ENCODE data around the gene ZC3H18. TPM values are rescaled to one million over a fixed set of nuclear protein-coding genes. Genes with fewer than 3 reads are reported as not detected.

Gene ZC3H18
- total RNA-seq, 4 donors from 2014 or later, result 15.7 to 20.8 (median 20.3) TPM

DNA sequence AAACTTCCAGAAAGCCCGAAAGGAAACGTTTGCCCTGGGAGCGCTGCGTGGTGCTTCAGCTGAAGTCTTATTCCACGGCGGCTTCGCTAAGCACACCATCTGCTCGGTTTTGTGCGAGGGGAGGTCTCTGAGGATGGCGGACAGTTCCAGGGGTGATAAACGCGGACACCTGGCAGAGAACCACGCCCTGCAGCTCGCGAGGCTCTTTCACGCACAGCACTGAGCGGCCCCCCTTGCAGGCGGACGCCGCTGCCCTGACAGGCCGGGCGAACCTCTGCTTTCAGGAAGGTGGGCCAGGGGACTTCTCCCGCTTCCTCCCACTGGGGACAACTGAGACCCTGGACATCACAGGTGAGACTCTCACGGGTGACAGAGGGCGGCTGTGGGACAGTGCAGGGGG, 89.0 kb downstream of the ZC3H18 start:
- no peaks in the 10 kb centered on the region for H3K9me3 ChIP-seq
- H3K27ac ChIP-seq, result no peak overlapping the region
- peaks cover 13% of the 10 kb centered on the region for H3K36me3 ChIP-seq
- DNase-seq (ENCODE audit: low spot score in 2 of 2), result no peak
- WGBS, result 93% methylated on average over 17 of the region's 25 CpGs
- TF ChIP-seq EP300 (IDR thresholded peaks at IDR 0.05) (no peak), POLR2A (IDR thresholded peaks at IDR 0.05) (no peak), POLR2AphosphoS5 (IDR thresholded peaks at IDR 0.05) (no peak), CTCF (IDR thresholded peaks at IDR 0.05) (no peak)
- no peaks in the 10 kb centered on the region for H3K27me3 ChIP-seq
- no peak overlapping the region for H3K4me3 ChIP-seq
- H3K4me1 ChIP-seq, result peaks cover 23% of the 10 kb centered on the region

DNA sequence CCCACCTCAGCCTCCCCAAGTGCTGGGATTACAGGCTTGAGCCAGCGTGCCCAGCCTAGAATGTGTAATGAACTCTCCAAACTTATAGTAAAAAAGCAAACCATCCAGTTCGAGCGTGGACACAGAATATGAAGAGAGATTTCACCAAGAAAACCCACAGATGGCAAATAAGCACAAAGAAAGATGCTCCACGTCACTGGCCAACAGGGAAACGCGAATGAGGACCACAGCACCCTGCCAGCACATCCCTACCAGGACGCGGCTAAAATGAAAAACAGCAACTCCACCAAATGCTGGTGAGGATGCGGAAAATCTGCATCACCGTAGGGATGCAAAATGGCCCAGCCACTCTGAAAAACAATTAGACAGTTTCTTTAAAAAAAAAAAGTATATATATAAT, 91.3 kb downstream of the ZC3H18 start:
- no peak overlapping the region for H3K27ac ChIP-seq
- H3K36me3 ChIP-seq, result no peaks in the 10 kb centered on the region
- H3K27me3 ChIP-seq, result no peaks in the 10 kb centered on the region
- no peaks in the 10 kb centered on the region for H3K9me3 ChIP-seq
- 65% methylated on average over 10 of the region's 10 CpGs for WGBS
- H3K4me1 ChIP-seq, result peaks cover 23% of the 10 kb centered on the region
- TF ChIP-seq POLR2AphosphoS5 (IDR thresholded peaks at IDR 0.05), result no peak
- TF ChIP-seq POLR2A (IDR thresholded peaks at IDR 0.05), result no peak
- TF ChIP-seq CTCF (IDR thresholded peaks at IDR 0.05), result no peak
- TF ChIP-seq EP300 (IDR thresholded peaks at IDR 0.05), result no peak
- no peak for DNase-seq (ENCODE audit: low spot score in 2 of 2)
- H3K4me3 ChIP-seq, result no peak overlapping the region

- WGBS, result 3% methylated on average over 28 of the region's 49 CpGs
- no peaks in the 10 kb centered on the region for H3K9me3 ChIP-seq
- no peaks in the 10 kb centered on the region for H3K27me3 ChIP-seq
- TF ChIP-seq POLR2A (IDR thresholded peaks at IDR 0.05) (no peak), CTCF (IDR thresholded peaks at IDR 0.05) (no peak), POLR2AphosphoS5 (IDR thresholded peaks at IDR 0.05) (no peak)
- no peaks in the 10 kb centered on the region for H3K36me3 ChIP-seq
- no peak for DNase-seq (ENCODE audit: low spot score in 2 of 2)
- peaks cover 23% of the 10 kb centered on the region for H3K4me1 ChIP-seq
- peak overlapping the region; percentile 96 for H3K4me3 ChIP-seq
- H3K27ac ChIP-seq, result peak overlapping the region; percentile 75
Observed at GRCh38 chr16:88662222-88662842, 92.1 kb downstream of the ZC3H18 start.

GRCh38 chr16:88662843-88663606, 92.8 kb downstream of the ZC3H18 start, which contains the start of gene MVD:
Gene MVD, minus strand, starts transcription at chr16:88663091. Its CDS starts 11 bp downstream, at chr16:88663080.
- no peaks in the 10 kb centered on the region for H3K9me3 ChIP-seq
- no peaks in the 10 kb centered on the region for H3K27me3 ChIP-seq
- H3K27ac ChIP-seq, result peak within 1 kb of the TSS; percentile 75
- H3K4me1 ChIP-seq, result peaks cover 23% of the 10 kb centered on the region
- peak; percentile 97 to 99 for DNase-seq (ENCODE audit: low spot score in 2 of 2)
- no peaks in the 10 kb centered on the region for H3K36me3 ChIP-seq
- TF ChIP-seq POLR2A (IDR thresholded peaks at IDR 0.05) (peak; percentile 18 to 82), CTCF (IDR thresholded peaks at IDR 0.05) (no peak), POLR2AphosphoS5 (IDR thresholded peaks at IDR 0.05) (peak in 2 of 3 donors; percentile 22 to 57), EP300 (IDR thresholded peaks at IDR 0.05) (no peak)
- peak within 1 kb of the TSS; percentile 96 for H3K4me3 ChIP-seq
- 5% methylated on average over 7 of the region's 88 CpGs for WGBS

DNA sequence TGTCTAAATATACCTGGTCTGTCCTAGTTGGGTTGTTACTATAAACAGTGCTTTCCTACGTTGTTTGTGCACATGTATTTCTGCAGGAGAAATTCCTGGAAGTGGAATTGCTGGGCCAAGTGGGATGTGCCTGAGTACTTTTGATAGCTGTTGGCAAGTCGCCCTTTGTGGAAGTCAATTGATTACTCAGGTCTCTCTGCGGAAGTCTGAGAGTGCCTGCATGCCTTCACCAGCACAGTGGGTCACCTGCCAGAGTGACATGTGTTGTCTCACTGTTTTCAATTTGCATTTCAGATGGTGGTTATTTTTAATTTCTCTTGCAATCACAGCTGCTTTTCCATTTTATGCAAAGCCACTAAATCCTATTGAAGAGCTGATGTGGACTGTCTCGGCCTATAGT, 94.9 kb downstream of the ZC3H18 start:
- Histone ChIP-seq H3K36me3 (no peaks in the 10 kb centered on the region), H3K27me3 (no peaks in the 10 kb centered on the region), H3K27ac (no peak overlapping the region), H3K4me1 (peaks cover 23% of the 10 kb centered on the region), H3K4me3 (no peak overlapping the region), H3K9me3 (no peaks in the 10 kb centered on the region)
- no peak for DNase-seq (ENCODE audit: low spot score in 2 of 2)
- TF ChIP-seq POLR2A (IDR thresholded peaks at IDR 0.05), result no peak
- no peak for TF ChIP-seq EP300 (IDR thresholded peaks at IDR 0.05)
- no peak for TF ChIP-seq POLR2AphosphoS5 (IDR thresholded peaks at IDR 0.05)
- no peak for TF ChIP-seq CTCF (IDR thresholded peaks at IDR 0.05)
- WGBS, result 38% methylated on average over 4 of the region's 4 CpGs
